ENCODE data around the gene WDR35.

The WDR35 gene

DNA sequence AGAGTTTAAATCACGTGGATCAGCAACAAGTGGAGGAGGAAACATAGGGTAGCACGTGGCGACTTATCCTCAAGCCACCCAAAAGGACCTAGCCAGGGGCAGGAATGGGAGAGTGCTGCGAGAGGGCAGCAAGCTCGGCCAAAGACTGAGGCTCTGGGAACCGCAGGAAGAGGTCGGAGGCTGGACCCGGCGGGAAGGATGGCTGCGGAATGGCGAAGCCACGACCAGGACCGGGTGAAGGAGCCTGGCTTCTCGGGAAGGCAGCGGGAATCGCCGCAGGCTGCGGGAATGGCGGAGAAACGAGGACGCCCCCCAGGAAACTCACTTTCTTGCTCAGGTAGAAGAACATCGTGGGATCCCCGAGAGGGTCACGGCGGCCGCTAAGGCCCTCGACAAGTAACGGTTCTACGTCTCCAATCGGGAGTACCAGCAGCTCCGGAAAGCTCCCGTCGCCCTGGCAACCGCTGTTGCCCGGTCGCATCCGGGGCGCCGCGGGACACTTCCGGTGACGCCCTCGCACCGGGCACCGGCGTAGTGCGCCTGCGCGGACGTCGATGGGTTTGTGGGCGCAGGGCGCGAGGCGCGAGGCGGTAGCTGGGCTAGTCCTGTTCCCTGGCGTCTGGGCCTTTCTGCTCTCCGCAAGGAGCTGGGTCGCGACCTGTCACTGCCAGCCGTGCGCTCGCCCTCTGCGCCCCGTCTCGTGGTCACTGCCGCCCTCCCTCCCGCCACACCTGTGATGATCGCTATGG, at the start of gene WDR35:
WDR35 (minus strand) TSS at position 439 of the 749 bp plus-strand sequence; CDS start at position 349, 90 bp downstream.
- DNase-seq: peak; percentile 87

DNA sequence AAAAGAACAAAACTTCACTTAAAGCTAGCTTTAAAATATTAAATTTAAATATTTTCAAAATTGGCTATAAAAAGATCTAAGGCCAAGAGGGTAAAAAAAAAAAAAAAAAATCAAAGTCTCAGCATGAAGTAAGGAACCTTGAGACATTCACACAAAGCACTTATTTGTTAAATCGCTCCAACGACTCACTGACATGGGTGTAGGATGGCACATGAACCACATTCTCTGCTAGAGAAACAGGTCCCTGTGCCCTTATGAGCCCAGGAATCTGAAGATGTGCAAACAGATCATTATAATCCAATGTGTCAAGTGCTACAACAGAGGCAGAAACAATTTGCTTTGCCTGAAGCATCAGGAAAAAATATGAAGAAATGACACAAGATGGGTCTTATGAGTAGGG, 47.8 kb upstream of the WDR35 start:
- no peak for DNase-seq

DNA sequence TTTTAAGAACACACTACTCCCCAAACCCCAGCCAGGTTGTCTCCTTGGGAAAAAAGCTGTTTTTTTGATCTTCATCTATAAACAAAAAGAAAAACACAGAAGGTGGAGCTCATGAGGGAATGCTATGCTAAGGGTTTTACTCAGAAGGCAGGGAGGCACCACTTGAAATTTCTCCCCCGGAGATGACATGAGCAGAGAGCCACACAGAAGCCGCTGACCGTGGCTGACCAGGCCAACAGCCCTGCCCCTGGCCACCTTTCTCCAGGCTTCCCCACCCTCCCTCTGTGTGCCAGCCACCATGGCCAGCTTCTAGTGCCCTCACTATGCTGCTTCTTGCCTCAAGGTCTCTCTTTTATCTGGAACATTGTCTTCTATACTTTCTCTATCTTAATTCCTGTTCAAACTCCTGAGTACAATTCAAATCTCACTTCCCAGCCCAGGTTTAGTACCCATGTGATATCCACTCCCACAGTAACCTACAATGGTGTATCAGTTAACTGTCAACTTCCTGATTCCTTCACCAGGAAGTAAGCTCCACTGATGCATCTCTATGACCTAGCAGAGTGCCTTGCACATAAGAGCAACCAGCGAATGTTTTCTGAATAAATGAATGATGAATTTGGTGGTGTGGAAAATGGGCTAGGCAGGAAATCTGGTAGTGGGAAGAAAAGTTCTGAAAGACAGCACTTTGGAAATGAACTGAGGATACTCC, 46.2 kb upstream of the WDR35 start:
- DNase-seq: no peak

DNA sequence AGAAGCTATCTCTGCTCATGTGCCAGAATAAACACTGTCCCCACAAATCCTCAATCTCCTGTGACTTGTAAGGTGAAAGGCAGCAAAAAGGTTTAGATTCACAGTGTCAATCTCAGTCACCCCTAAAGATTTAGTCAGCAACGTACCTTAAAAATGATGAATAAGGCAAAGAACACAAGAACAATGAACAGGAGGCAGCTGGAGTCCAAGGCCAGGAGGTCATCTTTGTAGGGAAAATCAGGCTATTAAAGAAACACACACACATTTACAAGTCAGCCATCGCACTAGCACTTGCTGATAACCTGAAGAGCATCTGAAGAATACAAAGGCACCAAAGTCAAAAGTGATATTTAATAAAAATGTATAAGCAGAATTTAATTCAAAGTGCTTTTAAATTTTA, 44.9 kb upstream of the WDR35 start:
- DNase-seq: no peak

DNA sequence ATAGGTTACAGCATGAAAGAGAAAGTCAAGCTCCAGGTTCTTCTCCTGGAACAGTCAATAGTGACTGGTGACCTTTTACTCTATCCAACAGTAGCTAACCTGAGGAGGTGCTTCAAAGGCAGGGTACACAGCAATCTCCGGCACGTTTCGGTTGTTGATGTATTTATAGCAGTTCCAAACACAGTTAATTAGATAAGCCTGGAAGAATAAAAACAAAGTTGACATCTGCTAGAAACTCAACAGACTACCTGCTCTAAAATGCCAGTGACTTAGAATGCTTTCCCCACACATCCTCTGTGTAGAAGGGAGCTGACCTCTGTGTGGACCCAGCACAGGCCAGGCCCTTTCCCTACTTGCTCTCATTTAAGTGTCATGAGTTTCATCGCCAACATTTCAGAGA, 44.3 kb upstream of the WDR35 start:
- no peak for DNase-seq

DNA sequence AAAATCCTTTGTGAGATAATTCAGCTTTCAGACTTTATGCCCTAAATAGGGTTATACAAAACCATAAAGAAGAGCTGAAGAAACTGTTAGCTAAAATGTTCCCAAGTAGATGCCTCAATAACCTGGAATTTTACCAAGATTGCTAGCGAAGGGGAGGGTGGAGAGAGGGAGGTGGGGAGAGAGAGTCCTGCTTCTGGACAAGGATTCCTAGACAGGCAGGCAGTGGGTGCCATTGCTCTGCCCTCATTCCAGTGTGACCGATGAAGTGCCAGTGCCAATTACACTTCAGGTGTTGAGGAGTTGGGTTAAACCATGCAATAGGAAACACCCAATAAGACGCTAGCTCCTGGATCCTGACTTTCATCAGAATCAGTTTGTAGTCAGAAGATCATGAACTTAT, 43.4 kb upstream of the WDR35 start:
- no peak for DNase-seq

DNA sequence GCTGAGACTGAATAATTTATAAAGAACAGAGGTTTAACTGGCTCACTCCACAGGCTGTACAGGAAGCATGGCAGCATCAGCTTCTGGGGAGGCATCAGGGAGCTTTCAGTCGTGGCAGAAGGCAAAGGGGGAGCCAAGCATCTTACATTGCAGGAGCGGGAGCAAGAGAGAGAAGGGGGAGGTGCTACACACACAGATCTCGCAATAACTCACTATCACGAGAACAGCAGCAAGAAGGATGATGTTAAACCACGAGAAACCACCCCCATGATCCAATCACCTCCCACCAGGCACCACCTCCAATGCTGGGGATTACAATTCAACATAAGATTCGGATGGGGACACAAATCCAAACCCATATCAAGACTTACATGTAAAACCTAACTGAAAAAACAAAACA, 40.3 kb upstream of the WDR35 start:
- DNase-seq: no peak

DNA sequence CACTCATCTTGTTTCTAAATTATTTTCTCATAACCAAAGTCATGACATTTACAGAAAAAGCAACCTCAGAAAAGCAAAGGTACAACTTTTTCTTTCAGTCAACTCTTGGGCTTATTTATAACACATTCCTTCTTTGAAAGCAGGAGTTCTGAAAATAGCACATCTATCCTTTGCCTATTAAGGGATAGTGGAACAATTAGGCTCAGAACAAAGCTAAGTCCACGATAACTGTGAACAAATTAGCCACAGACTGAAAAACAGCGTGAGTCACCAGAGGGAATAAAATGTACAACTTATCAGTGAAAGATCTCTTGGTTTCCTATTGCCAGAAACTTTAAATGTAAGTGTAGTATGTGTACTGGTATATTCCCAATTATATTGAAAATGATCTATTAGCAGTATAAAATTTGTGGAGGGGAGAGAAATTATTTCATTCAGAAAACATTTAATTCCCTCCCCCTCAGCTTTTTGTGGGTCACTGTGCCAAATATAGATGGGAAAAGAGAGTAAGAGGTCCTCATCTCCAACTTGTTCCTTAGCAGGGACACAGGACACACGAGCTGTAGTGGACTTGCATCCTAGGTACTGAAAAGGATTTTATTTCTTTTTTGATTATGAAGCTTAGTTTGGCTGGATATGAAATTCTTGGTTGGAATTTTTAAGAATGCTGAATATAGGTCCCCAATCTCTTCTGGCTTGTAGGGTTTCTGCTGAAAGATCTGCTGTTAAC, 38.0 kb upstream of the WDR35 start:
- DNase-seq: no peak

DNA sequence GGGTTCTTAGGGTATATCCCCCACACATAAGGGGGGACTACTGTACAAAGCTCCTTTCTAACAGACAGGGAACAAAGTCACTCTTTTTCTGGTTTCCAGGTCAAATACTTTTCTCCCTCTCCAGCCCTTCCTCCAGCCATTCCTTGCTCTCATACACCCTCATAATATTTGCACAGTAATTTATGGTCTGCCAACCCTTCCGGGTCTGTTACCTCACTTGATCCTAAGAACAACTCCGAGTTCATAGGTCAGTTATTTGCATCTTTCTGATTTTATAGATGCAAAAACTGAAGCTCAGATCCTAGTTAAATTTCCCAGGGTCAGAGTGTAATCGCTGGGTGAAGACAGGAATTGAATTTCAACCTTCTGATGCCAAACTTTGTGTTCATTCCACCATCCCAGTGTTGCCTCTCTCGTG, 37.4 kb upstream of the WDR35 start:
- DNase-seq: no peak

DNA sequence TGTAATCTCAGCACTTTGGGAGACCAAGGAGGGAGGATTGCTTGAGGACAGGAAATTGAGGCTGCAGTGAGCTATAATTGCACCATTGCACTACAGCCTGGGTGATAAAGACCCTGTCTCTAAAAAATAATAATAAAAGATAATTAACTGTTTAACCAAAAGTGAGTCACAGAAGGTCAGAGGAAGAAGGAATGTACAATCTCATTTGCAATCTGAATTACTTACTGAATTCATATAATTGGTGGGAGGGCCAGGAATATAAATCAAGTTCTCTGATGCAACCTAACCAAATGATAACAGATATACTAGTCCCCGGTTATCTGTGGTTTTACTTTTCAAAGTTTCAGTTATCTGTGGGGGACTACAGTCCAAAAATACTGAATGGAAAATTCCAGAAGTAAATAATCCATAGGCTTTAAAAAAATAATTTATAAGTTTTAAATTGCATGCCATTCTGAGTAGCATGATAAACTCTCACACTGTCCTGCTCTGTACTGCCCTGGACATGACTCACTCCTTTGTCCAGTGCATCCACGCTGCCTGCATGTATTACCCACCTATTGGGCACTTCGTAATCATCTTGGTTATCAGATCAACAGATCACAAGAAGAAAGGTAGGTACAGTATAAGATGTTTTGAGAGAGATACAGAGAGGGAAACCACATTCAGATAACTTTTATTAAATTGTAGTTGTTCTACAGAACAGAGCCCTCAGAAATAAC, 35.3 kb upstream of the WDR35 start:
- DNase-seq: no peak

DNA sequence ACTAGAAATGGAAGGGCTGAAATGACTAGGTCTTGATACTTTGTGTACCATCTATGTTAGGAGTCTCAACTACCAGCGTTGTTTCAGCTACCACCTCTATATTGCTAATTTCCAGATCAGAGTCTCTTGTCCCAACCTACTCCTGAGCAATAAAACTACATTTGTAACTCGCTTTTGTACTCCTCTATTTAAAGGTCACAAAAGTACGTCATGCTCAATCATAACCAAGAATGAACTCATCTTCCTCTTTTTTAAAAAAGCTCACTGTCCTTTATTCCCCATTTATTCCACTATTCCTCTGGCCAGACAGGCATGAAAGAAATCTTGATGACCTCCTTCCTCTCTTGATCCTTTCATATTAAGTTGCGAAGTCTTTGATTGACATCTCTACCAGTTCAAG, 33.8 kb upstream of the WDR35 start:
- DNase-seq: no peak

DNA sequence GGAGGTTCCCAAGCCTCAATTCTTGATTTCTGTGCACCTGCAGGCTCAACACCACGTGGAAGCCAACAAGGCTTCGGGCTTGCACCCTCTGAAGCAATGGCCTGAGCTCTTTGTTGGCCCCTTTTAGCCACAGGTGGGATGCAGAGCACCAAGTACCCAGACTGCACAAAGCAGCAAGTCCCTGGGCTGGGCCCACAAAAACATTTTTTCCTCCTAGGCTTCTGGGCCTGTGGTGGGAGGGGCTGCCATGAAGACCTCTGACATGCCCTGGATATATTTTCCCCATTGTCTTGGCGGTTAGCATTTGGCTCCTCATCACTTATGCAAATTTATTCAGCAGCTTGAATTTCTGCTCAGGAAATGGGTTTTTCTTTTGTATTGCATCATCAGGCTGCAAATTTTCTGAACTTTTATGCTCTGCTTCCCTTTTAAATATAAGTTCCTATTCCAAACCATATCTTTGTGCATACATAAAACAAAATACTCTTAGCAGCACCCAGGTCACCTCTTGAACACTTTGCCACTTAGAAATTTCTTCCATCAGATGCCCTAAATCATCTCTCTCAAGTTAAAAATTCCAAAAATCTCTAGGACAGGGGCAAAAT, 31.6 kb upstream of the WDR35 start:
- DNase-seq: no peak

DNA sequence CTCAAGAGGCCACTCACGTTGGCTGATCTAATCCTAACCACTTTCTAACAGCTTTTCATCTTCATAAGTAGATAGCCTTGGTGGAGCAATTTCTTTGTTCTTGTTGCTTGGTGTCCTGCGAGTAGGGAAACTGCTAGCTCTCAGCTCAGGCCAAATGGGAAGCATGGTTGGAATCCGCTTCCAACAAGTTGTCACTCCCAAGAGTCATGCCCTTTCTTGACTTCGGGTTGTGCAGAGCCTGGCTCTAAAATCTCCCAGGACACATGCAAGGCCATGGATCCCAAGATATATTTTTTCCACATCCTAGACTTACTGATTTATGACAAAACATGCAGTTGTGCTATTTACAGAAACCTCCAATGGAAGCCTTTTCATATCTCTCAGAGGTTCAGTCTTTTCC, 29.8 kb upstream of the WDR35 start:
- no peak for DNase-seq

DNA sequence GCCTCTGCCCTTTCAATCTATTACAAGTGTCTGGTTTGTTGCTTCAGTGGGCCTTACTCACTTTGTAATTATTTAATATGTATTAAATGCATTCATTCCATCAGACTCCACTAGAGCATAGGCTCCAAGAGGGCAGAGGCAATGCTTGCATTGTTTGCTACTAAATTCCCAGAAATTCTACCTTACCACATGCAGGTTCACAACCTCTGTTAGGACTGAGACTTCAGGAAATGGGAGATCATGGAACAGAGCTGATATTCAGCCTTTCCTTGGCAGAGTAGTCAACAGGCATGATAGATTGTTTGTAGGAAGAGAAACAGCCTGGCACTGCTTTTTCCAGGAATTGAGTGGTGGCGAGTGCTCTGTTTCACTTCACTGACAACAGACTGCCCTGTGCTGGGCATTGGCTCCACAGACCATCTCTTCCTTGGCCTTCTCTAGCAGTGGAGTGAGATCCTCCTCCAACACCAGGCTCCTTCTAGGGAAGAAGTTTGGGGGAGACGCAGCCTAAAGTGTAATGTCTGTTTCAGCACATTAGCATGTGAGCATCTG, 28.8 kb upstream of the WDR35 start:
- no peak for DNase-seq

DNA sequence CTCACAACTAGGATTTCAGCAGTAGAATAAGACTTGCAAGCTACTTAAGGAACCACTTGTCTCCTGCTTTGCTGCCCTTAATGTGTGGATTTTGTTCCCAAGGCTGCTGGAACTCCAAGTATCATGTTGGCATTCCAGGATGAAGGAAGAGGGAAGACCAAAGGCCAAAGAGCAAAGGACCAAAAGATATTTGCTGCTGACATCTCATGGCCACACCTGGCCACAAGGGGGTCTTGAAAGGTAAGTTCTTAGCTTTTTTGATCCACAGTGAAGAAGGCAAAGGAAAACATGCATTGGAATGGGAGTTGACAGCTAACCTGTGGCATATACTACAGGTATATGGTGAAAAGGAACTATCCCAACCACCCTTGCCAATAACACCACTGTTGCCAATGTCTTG, 26.4 kb upstream of the WDR35 start:
- no peak for DNase-seq

DNA sequence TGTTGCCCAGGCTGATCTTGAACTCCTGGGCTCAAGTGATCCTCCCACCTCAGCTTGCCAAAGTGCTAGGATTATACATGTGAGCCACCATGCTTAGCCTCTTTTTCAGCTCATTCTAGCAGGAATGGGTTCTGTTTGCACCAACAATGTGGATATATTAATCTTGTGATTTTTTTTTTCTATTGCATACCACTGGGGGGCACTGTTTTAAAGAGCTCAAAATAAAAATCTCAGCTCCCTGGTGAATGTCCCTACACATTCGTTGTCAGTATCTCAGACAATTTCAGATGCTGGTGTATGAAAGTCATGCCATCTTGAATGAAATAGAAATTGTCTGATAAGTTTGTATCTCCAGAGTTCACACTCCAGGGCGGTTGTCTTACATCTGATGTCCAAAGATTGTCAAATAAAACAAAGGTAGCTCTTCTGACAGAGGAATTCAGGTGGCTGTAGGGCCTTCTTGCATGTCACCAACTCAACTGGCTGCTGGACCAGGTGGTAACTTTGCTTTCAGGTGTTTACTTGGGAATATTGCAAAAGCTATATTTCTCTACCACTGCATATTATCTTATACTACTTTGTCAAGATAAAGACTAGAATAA, 25.7 kb upstream of the WDR35 start:
- DNase-seq: peak; percentile 50

DNA sequence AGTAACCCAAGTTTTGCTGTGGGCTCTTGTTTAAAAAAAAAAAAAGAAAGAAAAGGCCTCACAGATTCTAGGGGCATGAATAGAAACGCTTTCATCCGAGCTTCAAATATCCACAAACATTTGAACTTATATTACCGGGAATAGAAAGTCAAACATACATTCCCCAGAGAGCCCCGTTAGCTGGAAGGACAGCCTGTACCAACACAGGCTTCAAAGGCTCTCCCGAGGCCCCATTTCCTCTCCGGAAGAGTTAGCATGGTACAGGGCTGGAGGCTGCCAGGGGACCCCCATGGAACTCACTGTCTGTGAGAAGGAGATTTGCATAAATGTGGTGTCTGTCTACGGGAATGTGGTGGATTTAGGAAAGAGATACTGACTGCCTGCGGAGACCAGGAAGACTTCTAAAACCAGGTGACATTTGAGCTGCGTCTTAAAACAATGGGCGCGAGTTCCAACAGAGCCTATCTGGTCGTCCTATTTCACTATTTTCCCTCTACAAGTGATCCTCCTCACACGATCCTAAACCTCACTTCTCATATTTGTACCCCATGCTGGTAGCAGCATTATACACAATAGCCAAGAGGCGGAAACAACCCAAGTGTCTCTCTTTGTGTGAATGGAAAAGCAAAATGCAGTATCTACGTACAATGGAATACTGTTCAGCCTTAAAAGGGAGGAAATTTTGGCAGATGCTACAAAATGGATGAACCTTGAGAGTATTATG, 23.4 kb upstream of the WDR35 start:
- DNase-seq: no peak

DNA sequence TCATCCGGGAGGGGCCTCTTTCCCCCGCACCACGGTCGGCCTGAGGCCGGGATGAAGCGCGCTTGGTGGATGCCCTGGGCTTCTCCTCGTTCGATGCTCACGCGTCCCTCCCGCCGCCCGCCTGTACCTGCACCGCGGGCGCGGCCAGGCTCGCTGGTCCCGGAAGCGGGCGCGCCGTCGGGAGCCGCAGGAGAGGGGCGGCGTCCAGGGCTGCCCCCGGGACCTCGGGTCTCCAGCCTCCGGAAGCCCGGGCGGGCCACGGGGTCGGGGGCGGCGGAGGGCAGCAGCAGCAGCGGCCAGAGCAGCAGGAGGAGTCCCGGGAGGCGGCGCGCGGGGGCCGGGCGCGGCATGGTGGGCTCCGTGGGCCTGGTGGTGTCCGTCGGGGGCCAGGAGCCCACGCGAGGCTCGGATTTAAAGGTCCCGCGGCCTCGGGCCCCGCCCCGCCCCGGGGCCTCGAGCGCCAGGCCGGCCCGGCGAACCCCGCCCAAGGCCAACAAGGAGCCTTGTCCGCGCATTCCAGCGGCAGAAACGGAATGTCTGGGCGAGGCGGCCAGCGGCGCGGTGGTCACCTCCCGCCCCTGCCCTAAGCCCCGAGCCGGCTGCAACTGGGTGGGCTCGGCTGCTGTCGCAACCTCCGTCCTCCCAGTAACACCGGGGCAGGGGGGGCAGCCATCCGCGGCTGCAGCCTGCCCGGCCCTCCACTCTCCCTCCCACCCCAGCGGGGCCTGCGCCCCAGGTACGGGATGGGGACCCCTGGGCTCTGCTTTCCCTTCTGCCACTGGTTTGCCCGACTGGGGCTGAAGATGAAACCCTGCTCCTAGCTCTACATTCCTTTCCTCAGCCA, 22.6 kb upstream of the WDR35 start, which contains the start of gene MATN3:
MATN3 (minus strand) TSS at position 387 of the 844 bp plus-strand sequence; CDS start at position 350, 37 bp downstream.
- peak; percentile 57 for DNase-seq

DNA sequence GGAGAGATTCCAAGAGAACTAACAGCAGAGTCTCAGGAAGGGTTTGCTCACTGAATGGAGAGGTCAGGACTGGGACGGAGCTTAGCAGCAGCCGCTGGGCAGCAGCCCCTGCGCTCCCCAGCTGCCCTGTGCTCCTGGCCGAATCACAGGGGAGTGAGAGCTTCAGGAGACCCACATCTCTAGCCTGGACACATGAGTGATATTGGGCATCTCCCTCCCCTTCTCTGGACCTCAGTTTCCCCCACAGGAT, 22.1 kb upstream of the WDR35 start:
- DNase-seq: no peak

DNA sequence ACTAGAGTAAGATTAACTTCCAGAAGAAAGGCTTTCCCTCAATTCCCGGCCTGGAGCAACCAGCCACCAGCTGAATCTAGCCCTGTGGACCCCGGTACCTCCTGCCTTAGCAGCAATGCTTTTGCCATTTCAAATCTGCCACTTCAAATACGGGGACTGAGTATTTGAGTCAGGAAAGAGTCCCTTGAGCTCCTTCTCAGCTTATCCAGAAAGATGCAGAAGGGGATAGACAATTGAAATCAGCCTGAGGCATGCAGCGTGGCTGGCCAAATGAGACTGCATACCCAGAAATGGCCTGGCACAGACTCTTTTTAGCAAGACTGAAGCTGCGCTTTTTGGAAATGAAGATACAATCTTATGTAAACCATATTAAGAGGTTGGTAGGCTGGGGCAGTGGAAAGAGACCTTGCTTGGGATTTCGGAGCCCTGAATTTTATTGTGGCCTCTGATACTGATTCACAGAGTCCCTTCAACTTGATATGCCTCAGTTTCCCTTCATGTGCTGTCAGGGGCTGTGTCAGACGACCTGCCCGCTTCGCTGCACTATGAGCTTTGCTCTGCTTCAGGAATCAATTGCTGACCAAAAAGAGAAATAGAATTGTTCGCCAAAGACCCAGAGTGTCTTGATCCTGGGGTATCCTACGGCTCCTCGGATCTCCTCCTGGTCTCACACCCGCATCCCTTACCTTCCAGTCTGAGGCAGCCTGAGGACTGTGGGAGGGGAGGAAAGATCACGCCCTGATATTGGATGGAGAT, 21.5 kb upstream of the WDR35 start:
- no peak for DNase-seq

All from 8988T (cell line).